Limb (tissue), 2 donors: ENCODE results near the gene TGFB1I1.
"Not testable (repeated sequence)": the region's sequence is repeated elsewhere in the genome, so short reads cannot be mapped to it uniquely, and the experiment has no call there.

Experiments used
- DNase-seq, 2 donors: peaks; one replicate each; pipeline ENCODE4 v3.0.0-alpha.2; 2016; ENCODE audit errors: extremely low spot score in 2 of 2

Gene TGFB1I1

GRCh38 chr16:31513126-31513525 is 41.2 kb downstream of the TGFB1I1 start:
- no peak for DNase-seq

GRCh38 chr16:31513884-31514283 is 41.9 kb downstream of the TGFB1I1 start:
- DNase-seq, result no peak

- DNase-seq, result no peak
These were observed 45.9 kb downstream of the TGFB1I1 start for GRCh38 chr16:31517800-31518402.

DNA sequence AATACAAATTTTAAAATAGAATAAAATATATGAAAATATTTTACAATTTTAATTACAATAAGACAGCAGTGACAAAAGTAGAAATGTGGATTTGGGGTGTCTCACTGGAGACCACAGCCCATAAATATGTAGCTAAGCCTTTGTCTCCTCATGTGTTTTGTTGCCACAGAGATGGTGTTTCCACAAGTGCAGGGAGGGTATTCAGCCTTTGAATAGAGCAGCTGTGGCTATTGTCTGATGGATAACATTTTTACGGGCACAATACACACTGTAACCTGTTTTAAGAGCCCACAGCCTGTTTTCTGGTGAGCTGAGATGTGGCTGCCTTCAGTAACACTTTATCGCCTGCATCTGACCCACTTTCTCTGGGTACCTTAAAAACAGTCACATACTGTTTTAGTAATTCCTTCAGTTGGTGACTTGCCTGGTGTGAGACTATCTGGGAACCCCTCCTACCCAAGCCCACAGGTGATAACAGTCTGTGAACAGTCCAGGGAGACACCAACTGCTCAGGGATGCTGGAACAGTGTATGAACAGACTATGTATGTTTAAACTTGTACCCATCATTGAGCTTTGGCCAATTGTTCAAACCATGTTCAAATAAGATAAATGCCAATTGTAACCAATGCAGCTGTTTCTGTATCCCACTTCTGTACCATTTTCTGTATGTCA is 47.9 kb downstream of the TGFB1I1 start:
- no peak for DNase-seq

GRCh38 chr16:31521368-31521767 is 49.4 kb downstream of the TGFB1I1 start:
- no peak for DNase-seq

DNA sequence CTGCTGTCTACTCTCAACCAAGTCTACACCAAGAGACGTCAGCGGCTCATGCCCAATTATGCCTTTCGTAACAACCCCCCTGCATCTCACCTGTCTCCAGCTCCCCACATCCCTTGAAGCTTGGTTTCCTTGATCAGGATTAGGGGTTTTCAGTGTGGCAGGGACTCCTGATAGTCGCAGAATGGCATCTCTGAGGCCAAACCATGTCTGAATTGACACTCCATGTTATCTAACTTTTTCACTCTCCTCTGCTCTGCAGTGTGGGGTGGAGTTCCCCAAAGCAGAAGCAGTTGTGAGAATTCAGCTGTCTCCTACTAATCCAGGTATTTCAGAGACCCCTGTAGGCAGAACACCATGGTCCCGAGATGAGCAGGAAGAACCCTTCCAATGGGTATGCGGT is 50.1 kb downstream of the TGFB1I1 start:
- no peak for DNase-seq

- DNase-seq, result not testable (repeated sequence)
These were observed 51.8 kb downstream of the TGFB1I1 start for GRCh38 chr16:31523768-31524167.

- DNase-seq, result no peak
These were observed 53.2 kb downstream of the TGFB1I1 start for GRCh38 chr16:31525113-31525512.
